Esophagus (tissue), 2 donors: Measurements from ENCODE around the gene PRDM2. TPM values are rescaled to one million over a fixed set of nuclear protein-coding genes. Genes with fewer than 3 reads are reported as not detected.
"Not testable (repeated sequence)": the region's sequence is repeated elsewhere in the genome, so short reads cannot be mapped to it uniquely, and the experiment has no call there.

Source experiments
- H3K27ac ChIP-seq, 2 donors: one replicate each; pipeline ENCODE4 v1.5.1; 2013; ENCODE audit warnings: low read depth in 2 of 2, mild to moderate bottlenecking in 2 of 2, inconsistent platforms in 1 of 2, low read length in 1 of 2, moderate library complexity in 1 of 2
- H3K27me3 ChIP-seq, 2 donors: one replicate each; pipeline ENCODE4 v1.6.1; 2013; ENCODE audit warnings: low read length in 2 of 2, control low read depth in 1 of 2, mild to moderate bottlenecking in 1 of 2; ENCODE audit not compliant: insufficient read depth in 2 of 2, control insufficient read depth in 1 of 2
- H3K36me3 ChIP-seq, 2 donors: one replicate each; pipeline ENCODE4 v1.6.1; 2013; ENCODE audit warnings: low read length in 1 of 2; ENCODE audit not compliant: control insufficient read depth in 2 of 2, insufficient read depth in 2 of 2
- H3K4me1 ChIP-seq, 2 donors: one replicate each; pipeline ENCODE4 v1.6.1; 2013; ENCODE audit warnings: low read length in 1 of 2; ENCODE audit not compliant: control insufficient read depth in 2 of 2, insufficient read depth in 2 of 2
- H3K4me3 ChIP-seq, 2 donors: one replicate each; pipeline ENCODE4 v1.5.1; 2013; ENCODE audit warnings: low read length in 2 of 2, mild to moderate bottlenecking in 2 of 2, low read depth in 1 of 2, moderate library complexity in 1 of 2
- H3K9me3 ChIP-seq, 2 donors: one replicate each; pipeline ENCODE4 v1.6.1; 2013; ENCODE audit warnings: mild to moderate bottlenecking in 2 of 2, low read depth in 1 of 2, low read length in 1 of 2, moderate library complexity in 1 of 2; ENCODE audit not compliant: control insufficient read depth in 2 of 2, insufficient read depth in 1 of 2
- WGBS, 2 donors: extraction: QIAGEN DNeasy Blood & Tissue Kit; methylation state at CpG; one replicate each; pipeline ENCODE4 v1.1.7; 2013; 5-methylcytosine and 5-hydroxymethylcytosine counted together
- polyA plus RNA-seq, 2 donors: library from polyadenylated mRNA; stranded (reverse); fragments of 200-250 nt; gene quantifications; one replicate each; pipeline ENCODE4 v1.2.3, GENCODE V29; 2013
- donor health status: healthy with polysubstance abuse.
- donor health status: Bipolar disorder and iron deficiency.

Gene PRDM2
- polyA plus RNA-seq, 2 donors = 12.1 to 16.0 TPM

GRCh38 chr1:13674377-13674776 is 25.6 kb upstream of the PRDM2 start:
- Histone ChIP-seq H3K9me3 (no peaks in the 10 kb centered on the region), H3K4me3 (no peak overlapping the region), H3K4me1 (no peaks in the 10 kb centered on the region), H3K27me3 (no peaks in the 10 kb centered on the region), H3K36me3 (no peaks in the 10 kb centered on the region), H3K27ac (no peak overlapping the region)
- WGBS, 2 donors = 56 to 71% methylated on average over 5 of the region's 5 CpGs

DNA sequence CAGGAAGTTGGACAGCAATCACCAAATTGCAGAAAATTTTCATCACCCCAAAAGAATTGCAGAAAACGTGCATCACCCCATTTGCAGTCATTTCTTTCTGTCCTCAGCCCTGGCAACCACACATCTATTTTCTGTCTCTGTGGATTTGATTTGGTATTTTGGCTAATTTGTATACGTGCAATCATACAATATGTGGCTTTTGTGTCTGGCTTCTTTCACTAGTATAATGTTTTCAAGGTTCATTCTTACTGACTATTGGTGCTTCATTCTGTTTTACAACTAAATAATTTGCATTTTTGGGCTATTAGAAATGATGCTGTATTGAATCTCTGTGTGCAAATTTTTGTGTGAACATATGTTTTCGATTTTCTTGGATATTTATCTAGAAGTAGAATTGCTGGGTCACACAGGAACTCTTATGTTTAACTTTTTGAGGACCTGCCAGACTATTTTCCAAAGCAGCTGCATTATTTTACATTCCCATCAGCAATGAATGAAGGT is 24.8 kb upstream of the PRDM2 start:
- Histone ChIP-seq H3K36me3 (no peaks in the 10 kb centered on the region), H3K27ac (no peak overlapping the region), H3K27me3 (no peaks in the 10 kb centered on the region), H3K9me3 (no peaks in the 10 kb centered on the region), H3K4me1 (no peaks in the 10 kb centered on the region), H3K4me3 (no peak overlapping the region)
- WGBS, 2 donors = 49 to 59% methylated on average over 3 of the region's 3 CpGs

GRCh38 chr1:13677896-13678295 is 22.1 kb upstream of the PRDM2 start:
- 82 to 86% methylated on average over 1 of the region's 1 CpG for WGBS, 2 donors
- no peak overlapping the region for H3K27ac ChIP-seq

GRCh38 chr1:13679651-13680050 is 20.3 kb upstream of the PRDM2 start:
- Histone ChIP-seq H3K9me3 (no peaks in the 10 kb centered on the region), H3K4me3 (no peak overlapping the region), H3K27me3 (no peaks in the 10 kb centered on the region), H3K36me3 (no peaks in the 10 kb centered on the region), H3K4me1 (no peaks in the 10 kb centered on the region), H3K27ac (no peak overlapping the region)
- WGBS, 2 donors = 51 to 65% methylated on average over 3 of the region's 3 CpGs

More at GRCh38 chr1:13677896-13678295, 22.1 kb upstream of the PRDM2 start:
- Histone ChIP-seq H3K4me1 (no peaks in the 10 kb centered on the region), H3K4me3 (no peak overlapping the region), H3K36me3 (no peaks in the 10 kb centered on the region), H3K27me3 (no peaks in the 10 kb centered on the region), H3K9me3 (no peaks in the 10 kb centered on the region)

- H3K36me3 ChIP-seq, H3K4me1 ChIP-seq, H3K27ac ChIP-seq, H3K4me3 ChIP-seq, H3K9me3 ChIP-seq, H3K27me3 ChIP-seq: not testable (repeated sequence)
- WGBS, 2 donors = 86 to 92% methylated on average over 7 to 9 of the region's 9 CpGs
These were observed 19.4 kb upstream of the PRDM2 start for GRCh38 chr1:13680609-13681008.

GRCh38 chr1:13681921-13682320 is 18.1 kb upstream of the PRDM2 start:
- WGBS, 2 donors = 54 to 71% methylated on average over 1 of the region's 1 CpG
- no peaks in the 10 kb centered on the region for H3K27me3 ChIP-seq

GRCh38 chr1:13682444-13682843 is 17.5 kb upstream of the PRDM2 start:
- H3K27me3 ChIP-seq = no peaks in the 10 kb centered on the region
- H3K4me1 ChIP-seq = no peaks in the 10 kb centered on the region
- WGBS, 2 donors = 73 to 81% methylated on average over 3 of the region's 3 CpGs
- no peaks in the 10 kb centered on the region for H3K36me3 ChIP-seq
- no peaks in the 10 kb centered on the region for H3K9me3 ChIP-seq
- H3K27ac ChIP-seq = no peak overlapping the region
- H3K4me3 ChIP-seq = no peak overlapping the region

More at GRCh38 chr1:13681921-13682320, 18.1 kb upstream of the PRDM2 start:
- H3K27ac ChIP-seq = no peak overlapping the region
- no peaks in the 10 kb centered on the region for H3K36me3 ChIP-seq
- H3K4me3 ChIP-seq = no peak overlapping the region
- no peaks in the 10 kb centered on the region for H3K4me1 ChIP-seq
- no peaks in the 10 kb centered on the region for H3K9me3 ChIP-seq

DNA sequence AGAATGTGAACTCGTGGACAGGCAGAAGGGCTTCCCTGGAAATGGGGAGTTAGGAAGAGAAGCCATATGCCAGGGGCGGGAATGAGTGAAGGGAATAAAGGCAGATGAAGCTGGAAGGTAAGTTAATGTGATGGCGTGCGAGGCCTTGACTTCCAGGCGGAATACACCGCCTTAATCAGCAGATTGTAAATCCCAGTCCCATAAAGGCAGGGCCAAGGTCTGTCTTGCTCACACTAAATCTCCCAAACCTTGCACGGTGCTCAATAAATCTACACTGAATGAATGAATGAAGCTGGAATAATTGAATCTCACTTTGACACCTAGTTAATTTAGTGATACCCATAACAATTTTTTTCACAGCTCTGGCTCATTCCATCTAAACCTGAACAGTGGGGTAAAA is 16.8 kb upstream of the PRDM2 start:
- 84 to 94% methylated on average over 7 of the region's 7 CpGs for WGBS, 2 donors
- H3K4me1 ChIP-seq = no peaks in the 10 kb centered on the region
- no peaks in the 10 kb centered on the region for H3K36me3 ChIP-seq
- no peak overlapping the region for H3K27ac ChIP-seq
- H3K27me3 ChIP-seq = no peaks in the 10 kb centered on the region
- H3K4me3 ChIP-seq = no peak overlapping the region
- no peaks in the 10 kb centered on the region for H3K9me3 ChIP-seq

DNA sequence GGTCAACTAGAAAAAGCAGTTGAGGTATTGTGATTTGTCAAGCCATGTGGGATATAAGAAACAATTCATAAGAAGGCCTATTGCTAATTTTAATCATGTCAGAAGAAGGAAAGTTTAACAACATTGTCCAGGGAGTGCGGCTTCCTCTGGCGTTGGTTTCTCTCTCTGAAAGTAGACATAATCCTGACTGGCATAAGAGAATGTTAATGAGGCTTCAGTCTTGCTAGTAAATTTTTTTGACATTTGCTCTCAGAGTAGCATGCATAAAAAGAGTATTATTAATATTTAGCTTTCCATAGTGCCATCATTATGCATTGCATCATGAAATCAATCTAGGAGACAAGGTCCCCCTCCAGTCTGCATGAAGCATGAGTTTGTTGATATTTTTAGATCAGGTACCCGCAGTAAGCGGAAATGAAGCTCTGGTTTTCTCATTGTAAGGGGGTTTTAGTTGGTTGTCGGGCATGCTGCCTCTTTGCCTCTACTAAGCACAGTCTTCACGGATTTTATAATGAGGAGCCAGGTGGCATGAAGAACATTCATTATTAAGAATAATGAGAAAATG is 12.8 kb upstream of the PRDM2 start:
- WGBS, 2 donors = 85 to 86% methylated on average over 6 of the region's 6 CpGs
- Histone ChIP-seq H3K9me3 (no peaks in the 10 kb centered on the region), H3K27ac (no peak overlapping the region), H3K36me3 (no peaks in the 10 kb centered on the region), H3K27me3 (no peaks in the 10 kb centered on the region), H3K4me3 (no peak overlapping the region), H3K4me1 (no peaks in the 10 kb centered on the region)

GRCh38 chr1:13693094-13693493 is 6.9 kb upstream of the PRDM2 start:
- H3K9me3 ChIP-seq, H3K36me3 ChIP-seq, H3K4me3 ChIP-seq, H3K4me1 ChIP-seq, H3K27me3 ChIP-seq, H3K27ac ChIP-seq: not testable (repeated sequence)
- 53 to 54% methylated on average over 6 of the region's 6 CpGs for WGBS, 2 donors
